ENCODE measurements around the gene TMEM178B.

TMEM178B gene

GRCh38 chr7:141511676-141512396, 438.0 kb downstream of the TMEM178B start:
- peaks cover 0 to 3% (median 0%) of the 10 kb centered on the region in 3 donors for H3K9me3 ChIP-seq
- no peak overlapping the region for H3K27ac ChIP-seq
- H3K36me3 ChIP-seq, result no peaks in the 10 kb centered on the region
- H3K27me3 ChIP-seq, result peaks cover 0 to 30% of the 10 kb centered on the region in 2 donors
- intact Hi-C loops (cut with DNase I; ENCODE audit: low total_unique reads), result no loop called here
- no peak for DNase-seq
- H3K4me1 ChIP-seq, result peaks cover 0 to 7% (median 3%) of the 10 kb centered on the region in 4 donors
- TF ChIP-seq CTCF (IDR thresholded peaks at IDR 0.05), result no peak
- no peak overlapping the region for H3K4me3 ChIP-seq

GRCh38 chr7:141512597-141512996, 438.7 kb downstream of the TMEM178B start:
- Histone ChIP-seq H3K9me3 (peaks cover 0 to 3% (median 0%) of the 10 kb centered on the region in 3 donors), H3K4me3 (no peak overlapping the region), H3K27ac (no peak overlapping the region), H3K36me3 (no peaks in the 10 kb centered on the region), H3K4me1 (peaks cover 0 to 7% (median 3%) of the 10 kb centered on the region in 4 donors), H3K27me3 (peaks cover 0 to 30% of the 10 kb centered on the region in 2 donors)
- no peak for DNase-seq
- intact Hi-C loops (cut with DNase I; ENCODE audit: low total_unique reads), result no loop called here
- no peak for TF ChIP-seq CTCF (IDR thresholded peaks at IDR 0.05)

GRCh38 chr7:141513720-141514119, 439.9 kb downstream of the TMEM178B start:
- intact Hi-C loops (cut with DNase I; ENCODE audit: low total_unique reads), result no loop called here
- H3K27me3 ChIP-seq, result peaks cover 0 to 30% of the 10 kb centered on the region in 2 donors

GRCh38 chr7:141515941-141516340, 442.1 kb downstream of the TMEM178B start:
- no peak overlapping the region for H3K4me3 ChIP-seq
- no peak for DNase-seq
- intact Hi-C loops (cut with DNase I; ENCODE audit: low total_unique reads), result no loop called here
- peaks cover 0 to 7% (median 3%) of the 10 kb centered on the region in 4 donors for H3K4me1 ChIP-seq
- peaks cover 0 to 3% (median 0%) of the 10 kb centered on the region in 3 donors for H3K9me3 ChIP-seq
- H3K36me3 ChIP-seq, result no peaks in the 10 kb centered on the region
- peaks cover 0 to 24% of the 10 kb centered on the region in 2 donors for H3K27me3 ChIP-seq
- TF ChIP-seq CTCF (IDR thresholded peaks at IDR 0.05), result no peak
- no peak overlapping the region for H3K27ac ChIP-seq

More at GRCh38 chr7:141513720-141514119, 439.9 kb downstream of the TMEM178B start:
- H3K4me1 ChIP-seq, result peaks cover 0 to 7% (median 3%) of the 10 kb centered on the region in 4 donors
- no peaks in the 10 kb centered on the region for H3K36me3 ChIP-seq
- no peak for DNase-seq
- TF ChIP-seq CTCF (IDR thresholded peaks at IDR 0.05), result no peak
- peaks cover 0 to 3% (median 0%) of the 10 kb centered on the region in 3 donors for H3K9me3 ChIP-seq
- H3K27ac ChIP-seq, result no peak overlapping the region
- H3K4me3 ChIP-seq, result no peak overlapping the region

- Histone ChIP-seq H3K27me3 (peaks cover 0 to 5% of the 10 kb centered on the region in 2 donors), H3K36me3 (no peaks in the 10 kb centered on the region), H3K9me3 (no peaks in the 10 kb centered on the region), H3K4me1 (no peaks in the 10 kb centered on the region), H3K4me3 (no peak overlapping the region), H3K27ac (no peak overlapping the region)
- intact Hi-C loops (cut with DNase I; ENCODE audit: low total_unique reads), result no loop called here
- DNase-seq, result no peak
- TF ChIP-seq CTCF (IDR thresholded peaks at IDR 0.05), result no peak
Observed at GRCh38 chr7:141519623-141520022, 445.8 kb downstream of the TMEM178B start.
